GM23338 (cell line): ENCODE measurements around the gene HIVEP3.

Experiments used
- CREB1 ChIP-seq: fragments of 250-450 bp; sonication (Bioruptor Pico); IDR thresholded peaks from 2 replicates; pipeline ENCODE4 v1.5.0; 2020; ENCODE audit warnings: low read depth, mild to moderate bottlenecking, moderate library complexity
- EZH2 ChIP-seq: fragments of 200-600 bp; sonication (generic); IDR thresholded peaks from one replicate; pipeline ENCODE4 v1.8.0; 2017; ENCODE audit warnings: antibody characterized with exemption, mild to moderate bottlenecking, low read depth; ENCODE audit not compliant: unreplicated experiment
- EZH2phosphoT487 ChIP-seq: fragments of 200-600 bp; sonication (generic); IDR thresholded peaks from one replicate; pipeline ENCODE4 v1.8.1; 2018; ENCODE audit warnings: antibody characterized with exemption; ENCODE audit not compliant: unreplicated experiment
- NANOG ChIP-seq: IDR thresholded peaks from 2 replicates; pipeline ENCODE4 v1.6.1; 2016; ENCODE audit warnings: antibody characterized with exemption, borderline replicate concordance
- POLR2AphosphoS5 ChIP-seq: IDR thresholded peaks from 2 replicates; pipeline ENCODE4 v1.6.1; 2016; ENCODE audit warnings: antibody characterized with exemption, low read depth
- STAT1 ChIP-seq: IDR thresholded peaks from one replicate; pipeline ENCODE4 v1.6.1; 2016; ENCODE audit warnings: antibody characterized with exemption; ENCODE audit not compliant: unreplicated experiment
- ZNF331 ChIP-seq: fragments of 250-450 bp; sonication (Bioruptor Pico); IDR thresholded peaks from 2 replicates; pipeline ENCODE4 v1.5.0; 2020; ENCODE audit warnings: low read depth, mild to moderate bottlenecking, moderate library complexity
- TF ChIP-seq, protein P1 (sequence below), 2 experiments: fragments of 200-600 bp in 1 of 2; sonication (generic) in 1 of 2; conservative IDR thresholded peaks; 2 replicates each; pipeline versions ENCODE4 v1.5.1 to v1.6.1; 2016 to 2017; ENCODE audit warnings: antibody characterized with exemption in 2 of 2, low read depth in 2 of 2, mild to moderate bottlenecking in 2 of 2, moderate library complexity in 1 of 2
- TF ChIP-seq, protein P2 (sequence below): IDR thresholded peaks from one replicate; pipeline ENCODE4 v1.6.1; 2018; ENCODE audit warnings: antibody characterized with exemption; ENCODE audit not compliant: unreplicated experiment
- TF ChIP-seq, protein P3 (sequence below): IDR thresholded peaks from 2 replicates; pipeline ENCODE4 v1.6.1; 2016; ENCODE audit warnings: antibody characterized with exemption
- TF ChIP-seq, protein P4 (sequence below): fragments of 250-450 bp; sonication (Bioruptor Pico); IDR thresholded peaks from 2 replicates; pipeline ENCODE4 v1.5.0; 2020; ENCODE audit warnings: mild to moderate bottlenecking, moderate library complexity

DNA sequence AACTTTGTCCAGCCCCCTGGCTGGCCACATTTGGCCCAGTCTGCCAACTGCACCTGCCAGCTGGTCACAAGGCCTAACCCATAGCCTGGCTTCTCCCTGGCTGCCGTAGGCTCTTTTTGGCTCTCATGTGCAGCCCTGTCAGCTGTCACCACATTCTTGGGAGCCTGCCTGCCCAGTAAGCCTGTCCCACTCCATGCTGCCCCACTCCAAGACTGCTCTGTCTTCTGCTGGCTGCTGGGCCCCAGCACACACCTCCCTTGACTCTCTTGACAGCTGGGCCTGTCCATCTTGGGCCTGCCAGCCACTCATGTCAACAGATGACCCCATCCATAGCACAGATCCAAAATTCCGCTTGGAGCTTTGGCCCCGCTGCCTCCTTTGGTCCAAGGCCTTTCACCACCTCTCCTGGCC is 360.0 kb downstream of the HIVEP3 start:
- TF ChIP-seq, protein P1, sequence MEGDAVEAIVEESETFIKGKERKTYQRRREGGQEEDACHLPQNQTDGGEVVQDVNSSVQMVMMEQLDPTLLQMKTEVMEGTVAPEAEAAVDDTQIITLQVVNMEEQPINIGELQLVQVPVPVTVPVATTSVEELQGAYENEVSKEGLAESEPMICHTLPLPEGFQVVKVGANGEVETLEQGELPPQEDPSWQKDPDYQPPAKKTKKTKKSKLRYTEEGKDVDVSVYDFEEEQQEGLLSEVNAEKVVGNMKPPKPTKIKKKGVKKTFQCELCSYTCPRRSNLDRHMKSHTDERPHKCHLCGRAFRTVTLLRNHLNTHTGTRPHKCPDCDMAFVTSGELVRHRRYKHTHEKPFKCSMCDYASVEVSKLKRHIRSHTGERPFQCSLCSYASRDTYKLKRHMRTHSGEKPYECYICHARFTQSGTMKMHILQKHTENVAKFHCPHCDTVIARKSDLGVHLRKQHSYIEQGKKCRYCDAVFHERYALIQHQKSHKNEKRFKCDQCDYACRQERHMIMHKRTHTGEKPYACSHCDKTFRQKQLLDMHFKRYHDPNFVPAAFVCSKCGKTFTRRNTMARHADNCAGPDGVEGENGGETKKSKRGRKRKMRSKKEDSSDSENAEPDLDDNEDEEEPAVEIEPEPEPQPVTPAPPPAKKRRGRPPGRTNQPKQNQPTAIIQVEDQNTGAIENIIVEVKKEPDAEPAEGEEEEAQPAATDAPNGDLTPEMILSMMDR (conservative IDR thresholded peaks at IDR 0.05; ENCODE audit: low read depth in 2 of 2): no peak
- no peak for TF ChIP-seq EZH2
- no peak for TF ChIP-seq POLR2AphosphoS5
- no peak for TF ChIP-seq CREB1 (CRISPR knock-in tag)
- no peak for TF ChIP-seq NANOG
- TF ChIP-seq, protein P2, sequence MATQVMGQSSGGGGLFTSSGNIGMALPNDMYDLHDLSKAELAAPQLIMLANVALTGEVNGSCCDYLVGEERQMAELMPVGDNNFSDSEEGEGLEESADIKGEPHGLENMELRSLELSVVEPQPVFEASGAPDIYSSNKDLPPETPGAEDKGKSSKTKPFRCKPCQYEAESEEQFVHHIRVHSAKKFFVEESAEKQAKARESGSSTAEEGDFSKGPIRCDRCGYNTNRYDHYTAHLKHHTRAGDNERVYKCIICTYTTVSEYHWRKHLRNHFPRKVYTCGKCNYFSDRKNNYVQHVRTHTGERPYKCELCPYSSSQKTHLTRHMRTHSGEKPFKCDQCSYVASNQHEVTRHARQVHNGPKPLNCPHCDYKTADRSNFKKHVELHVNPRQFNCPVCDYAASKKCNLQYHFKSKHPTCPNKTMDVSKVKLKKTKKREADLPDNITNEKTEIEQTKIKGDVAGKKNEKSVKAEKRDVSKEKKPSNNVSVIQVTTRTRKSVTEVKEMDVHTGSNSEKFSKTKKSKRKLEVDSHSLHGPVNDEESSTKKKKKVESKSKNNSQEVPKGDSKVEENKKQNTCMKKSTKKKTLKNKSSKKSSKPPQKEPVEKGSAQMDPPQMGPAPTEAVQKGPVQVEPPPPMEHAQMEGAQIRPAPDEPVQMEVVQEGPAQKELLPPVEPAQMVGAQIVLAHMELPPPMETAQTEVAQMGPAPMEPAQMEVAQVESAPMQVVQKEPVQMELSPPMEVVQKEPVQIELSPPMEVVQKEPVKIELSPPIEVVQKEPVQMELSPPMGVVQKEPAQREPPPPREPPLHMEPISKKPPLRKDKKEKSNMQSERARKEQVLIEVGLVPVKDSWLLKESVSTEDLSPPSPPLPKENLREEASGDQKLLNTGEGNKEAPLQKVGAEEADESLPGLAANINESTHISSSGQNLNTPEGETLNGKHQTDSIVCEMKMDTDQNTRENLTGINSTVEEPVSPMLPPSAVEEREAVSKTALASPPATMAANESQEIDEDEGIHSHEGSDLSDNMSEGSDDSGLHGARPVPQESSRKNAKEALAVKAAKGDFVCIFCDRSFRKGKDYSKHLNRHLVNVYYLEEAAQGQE: no peak
- TF ChIP-seq, protein P3, sequence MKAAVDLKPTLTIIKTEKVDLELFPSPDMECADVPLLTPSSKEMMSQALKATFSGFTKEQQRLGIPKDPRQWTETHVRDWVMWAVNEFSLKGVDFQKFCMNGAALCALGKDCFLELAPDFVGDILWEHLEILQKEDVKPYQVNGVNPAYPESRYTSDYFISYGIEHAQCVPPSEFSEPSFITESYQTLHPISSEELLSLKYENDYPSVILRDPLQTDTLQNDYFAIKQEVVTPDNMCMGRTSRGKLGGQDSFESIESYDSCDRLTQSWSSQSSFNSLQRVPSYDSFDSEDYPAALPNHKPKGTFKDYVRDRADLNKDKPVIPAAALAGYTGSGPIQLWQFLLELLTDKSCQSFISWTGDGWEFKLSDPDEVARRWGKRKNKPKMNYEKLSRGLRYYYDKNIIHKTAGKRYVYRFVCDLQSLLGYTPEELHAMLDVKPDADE: no peak
- no peak for TF ChIP-seq ZNF331 (CRISPR knock-in tag)
- no peak for TF ChIP-seq EZH2phosphoT487
- no peak for TF ChIP-seq STAT1
- TF ChIP-seq, protein P4, sequence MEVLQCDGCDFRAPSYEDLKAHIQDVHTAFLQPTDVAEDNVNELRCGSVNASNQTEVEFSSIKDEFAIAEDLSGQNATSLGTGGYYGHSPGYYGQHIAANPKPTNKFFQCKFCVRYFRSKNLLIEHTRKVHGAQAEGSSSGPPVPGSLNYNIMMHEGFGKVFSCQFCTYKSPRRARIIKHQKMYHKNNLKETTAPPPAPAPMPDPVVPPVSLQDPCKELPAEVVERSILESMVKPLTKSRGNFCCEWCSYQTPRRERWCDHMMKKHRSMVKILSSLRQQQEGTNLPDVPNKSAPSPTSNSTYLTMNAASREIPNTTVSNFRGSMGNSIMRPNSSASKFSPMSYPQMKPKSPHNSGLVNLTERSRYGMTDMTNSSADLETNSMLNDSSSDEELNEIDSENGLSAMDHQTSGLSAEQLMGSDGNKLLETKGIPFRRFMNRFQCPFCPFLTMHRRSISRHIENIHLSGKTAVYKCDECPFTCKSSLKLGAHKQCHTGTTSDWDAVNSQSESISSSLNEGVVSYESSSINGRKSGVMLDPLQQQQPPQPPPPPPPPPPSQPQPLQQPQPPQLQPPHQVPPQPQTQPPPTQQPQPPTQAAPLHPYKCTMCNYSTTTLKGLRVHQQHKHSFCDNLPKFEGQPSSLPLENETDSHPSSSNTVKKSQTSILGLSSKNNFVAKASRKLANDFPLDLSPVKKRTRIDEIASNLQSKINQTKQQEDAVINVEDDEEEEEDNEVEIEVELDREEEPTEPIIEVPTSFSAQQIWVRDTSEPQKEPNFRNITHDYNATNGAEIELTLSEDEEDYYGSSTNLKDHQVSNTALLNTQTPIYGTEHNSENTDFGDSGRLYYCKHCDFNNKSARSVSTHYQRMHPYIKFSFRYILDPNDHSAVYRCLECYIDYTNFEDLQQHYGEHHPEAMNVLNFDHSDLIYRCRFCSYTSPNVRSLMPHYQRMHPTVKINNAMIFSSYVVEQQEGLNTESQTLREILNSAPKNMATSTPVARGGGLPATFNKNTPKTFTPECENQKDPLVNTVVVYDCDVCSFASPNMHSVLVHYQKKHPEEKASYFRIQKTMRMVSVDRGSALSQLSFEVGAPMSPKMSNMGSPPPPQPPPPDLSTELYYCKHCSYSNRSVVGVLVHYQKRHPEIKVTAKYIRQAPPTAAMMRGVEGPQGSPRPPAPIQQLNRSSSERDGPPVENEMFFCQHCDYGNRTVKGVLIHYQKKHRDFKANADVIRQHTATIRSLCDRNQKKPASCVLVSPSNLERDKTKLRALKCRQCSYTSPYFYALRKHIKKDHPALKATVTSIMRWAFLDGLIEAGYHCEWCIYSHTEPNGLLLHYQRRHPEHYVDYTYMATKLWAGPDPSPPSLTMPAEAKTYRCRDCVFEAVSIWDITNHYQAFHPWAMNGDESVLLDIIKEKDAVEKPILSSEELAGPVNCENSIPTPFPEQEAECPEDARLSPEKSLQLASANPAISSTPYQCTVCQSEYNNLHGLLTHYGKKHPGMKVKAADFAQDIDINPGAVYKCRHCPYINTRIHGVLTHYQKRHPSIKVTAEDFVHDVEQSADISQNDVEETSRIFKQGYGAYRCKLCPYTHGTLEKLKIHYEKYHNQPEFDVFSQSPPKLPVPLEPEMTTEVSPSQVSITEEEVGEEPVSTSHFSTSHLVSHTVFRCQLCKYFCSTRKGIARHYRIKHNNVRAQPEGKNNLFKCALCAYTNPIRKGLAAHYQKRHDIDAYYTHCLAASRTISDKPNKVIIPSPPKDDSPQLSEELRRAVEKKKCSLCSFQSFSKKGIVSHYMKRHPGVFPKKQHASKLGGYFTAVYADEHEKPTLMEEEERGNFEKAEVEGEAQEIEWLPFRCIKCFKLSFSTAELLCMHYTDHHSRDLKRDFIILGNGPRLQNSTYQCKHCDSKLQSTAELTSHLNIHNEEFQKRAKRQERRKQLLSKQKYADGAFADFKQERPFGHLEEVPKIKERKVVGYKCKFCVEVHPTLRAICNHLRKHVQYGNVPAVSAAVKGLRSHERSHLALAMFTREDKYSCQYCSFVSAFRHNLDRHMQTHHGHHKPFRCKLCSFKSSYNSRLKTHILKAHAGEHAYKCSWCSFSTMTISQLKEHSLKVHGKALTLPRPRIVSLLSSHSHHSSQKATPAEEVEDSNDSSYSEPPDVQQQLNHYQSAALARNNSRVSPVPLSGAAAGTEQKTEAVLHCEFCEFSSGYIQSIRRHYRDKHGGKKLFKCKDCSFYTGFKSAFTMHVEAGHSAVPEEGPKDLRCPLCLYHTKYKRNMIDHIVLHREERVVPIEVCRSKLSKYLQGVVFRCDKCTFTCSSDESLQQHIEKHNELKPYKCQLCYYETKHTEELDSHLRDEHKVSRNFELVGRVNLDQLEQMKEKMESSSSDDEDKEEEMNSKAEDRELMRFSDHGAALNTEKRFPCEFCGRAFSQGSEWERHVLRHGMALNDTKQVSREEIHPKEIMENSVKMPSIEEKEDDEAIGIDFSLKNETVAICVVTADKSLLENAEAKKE (CRISPR knock-in tag): no peak
